Right lobe of liver (tissue), 4 donors: Measurements from ENCODE around the gene ATP13A2.

Experiments used
- POLR2A ChIP-seq: fragments of 450-650 bp; IDR thresholded peaks from one replicate; pipeline ENCODE4 v1.6.1; 2017; ENCODE audit warnings: antibody characterized with exemption, mild to moderate bottlenecking
- TF ChIP-seq, protein P1 (sequence below), 4 donors: fragments of 200-600 bp in 3 of 4; fragments of 450-650 bp in 1 of 4; IDR thresholded peaks; one replicate each; pipeline versions ENCODE4 v1.5.1 to v1.8.0; 2016 to 2022; ENCODE audit warnings: antibody characterized with exemption in 4 of 4, mild to moderate bottlenecking in 2 of 4
- donor health status: DM: no; HTN: no; CAD: no.
- donor health status: DM: no; HTN: no; CAD: no.
- donor health status: DM: no; HTN: yes; CAD: no.

DNA sequence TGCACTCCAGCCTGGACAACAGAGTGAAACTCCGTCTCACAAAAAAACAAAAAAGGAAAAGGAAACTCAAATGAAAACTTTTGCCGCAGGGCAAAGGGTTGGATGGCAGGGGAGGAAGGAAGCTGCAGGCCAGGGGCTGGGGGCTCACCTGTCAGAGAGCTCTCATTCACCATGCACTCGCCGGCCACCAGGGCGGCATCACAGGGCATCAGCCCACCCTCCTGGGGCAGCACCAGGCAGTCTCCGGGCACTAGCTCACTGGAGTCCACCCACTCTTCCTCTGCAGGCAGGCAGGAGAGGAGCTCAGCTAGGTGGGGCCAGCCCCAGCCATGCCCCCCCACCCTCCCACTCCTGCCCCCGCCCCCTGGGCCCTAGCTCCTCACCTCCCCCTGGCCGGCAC is 11.9 kb downstream of the ATP13A2 start:
- TF ChIP-seq, protein P1, sequence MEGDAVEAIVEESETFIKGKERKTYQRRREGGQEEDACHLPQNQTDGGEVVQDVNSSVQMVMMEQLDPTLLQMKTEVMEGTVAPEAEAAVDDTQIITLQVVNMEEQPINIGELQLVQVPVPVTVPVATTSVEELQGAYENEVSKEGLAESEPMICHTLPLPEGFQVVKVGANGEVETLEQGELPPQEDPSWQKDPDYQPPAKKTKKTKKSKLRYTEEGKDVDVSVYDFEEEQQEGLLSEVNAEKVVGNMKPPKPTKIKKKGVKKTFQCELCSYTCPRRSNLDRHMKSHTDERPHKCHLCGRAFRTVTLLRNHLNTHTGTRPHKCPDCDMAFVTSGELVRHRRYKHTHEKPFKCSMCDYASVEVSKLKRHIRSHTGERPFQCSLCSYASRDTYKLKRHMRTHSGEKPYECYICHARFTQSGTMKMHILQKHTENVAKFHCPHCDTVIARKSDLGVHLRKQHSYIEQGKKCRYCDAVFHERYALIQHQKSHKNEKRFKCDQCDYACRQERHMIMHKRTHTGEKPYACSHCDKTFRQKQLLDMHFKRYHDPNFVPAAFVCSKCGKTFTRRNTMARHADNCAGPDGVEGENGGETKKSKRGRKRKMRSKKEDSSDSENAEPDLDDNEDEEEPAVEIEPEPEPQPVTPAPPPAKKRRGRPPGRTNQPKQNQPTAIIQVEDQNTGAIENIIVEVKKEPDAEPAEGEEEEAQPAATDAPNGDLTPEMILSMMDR (IDR thresholded peaks at IDR 0.05) = no peak
- TF ChIP-seq POLR2A = no peak
